Right cardiac atrium (tissue), 5 donors: ENCODE data around the gene FAM153A. TPM values are rescaled to one million over a fixed set of nuclear protein-coding genes. Genes with fewer than 3 reads are reported as not detected.
"Not testable (repeated sequence)": the region's sequence is repeated elsewhere in the genome, so short reads cannot be mapped to it uniquely, and the experiment has no call there.

Source experiments
- ATAC-seq, 2 donors: fragments of 200-7000 bp; cut with Tn5 transposase; one replicate each; pipeline versions ENCODE4 v1.8.0 to v1.9.1; 2020; ENCODE audit warnings: moderate library complexity in 2 of 2, mild to moderate bottlenecking in 1 of 2
- DNase-seq, 3 donors: peaks; one replicate each; pipeline ENCODE4 v3.0.0-alpha.2; 2020
- H3K27ac ChIP-seq: one replicate; pipeline ENCODE4 v1.5.1; 2013; ENCODE audit warnings: mild to moderate bottlenecking, low read length, control low read depth, moderate library complexity
- H3K27me3 ChIP-seq: one replicate; pipeline ENCODE4 v1.6.1; 2013; ENCODE audit not compliant: control insufficient read depth, insufficient read depth
- H3K4me1 ChIP-seq: one replicate; pipeline ENCODE4 v1.6.1; 2013; ENCODE audit warnings: low read length; ENCODE audit not compliant: control insufficient read depth, insufficient read depth
- H3K4me3 ChIP-seq: one replicate; pipeline ENCODE4 v1.5.1; 2013; ENCODE audit warnings: low read length, control low read depth
- H3K9me3 ChIP-seq: one replicate; pipeline ENCODE4 v1.6.1; 2013; ENCODE audit warnings: low read length; ENCODE audit not compliant: control insufficient read depth
- WGBS: extraction: QIAGEN DNeasy Blood & Tissue Kit; methylation state at CpG from one replicate; pipeline ENCODE4 v1.1.7; 2013; 5-methylcytosine and 5-hydroxymethylcytosine counted together
- intact Hi-C, 4 donors: fragments of 100-400 bp; cut with DNase I; formaldehyde crosslinking; loops; one replicate each; pipeline versions ENCODE4 v1.11.0 to v1.14.0; 2022 to 2023
- polyA plus RNA-seq: library from polyadenylated mRNA; stranded (reverse); fragments of 200-250 nt; gene quantifications from one replicate; pipeline ENCODE4 v1.2.3, GENCODE V29; 2013
- total RNA-seq, 4 donors: library from RNA; stranded (reverse); fragmentation: NEBNext Ultra II Directional; extraction: Animal tissue kit (Norgen Biotek cat#: 25700); gene quantifications; one replicate each; pipeline ENCODE4 v1.2.1, GENCODE V29; 2021
- donor health status: healthy with polysubstance abuse.
- donor health status: DM: no; HTN: yes; CAD: no.
- donor health status: DM: no; HTN: no; CAD: no.
- donor health status: DM: no; HTN: yes; CAD: no; lungs with severe emphysema.
- donor health status: DM: yes; HTN: yes; CAD: no.

FAM153A gene
- total and polyA plus RNA-seq, 5 donors: 0.08 to 15.7 (median 3.5) TPM

GRCh38 chr5:177689011-177689610 lies 93.6 kb downstream of the FAM153A start:
- intact Hi-C loops, H3K27me3 ChIP-seq, DNase-seq, H3K4me3 ChIP-seq, H3K27ac ChIP-seq, ATAC-seq, H3K9me3 ChIP-seq, H3K4me1 ChIP-seq: not testable (repeated sequence)
- WGBS: 72% methylated on average over 11 of the region's 12 CpGs

GRCh38 chr5:177688091-177688490 lies 94.6 kb downstream of the FAM153A start:
- H3K4me3 ChIP-seq, H3K4me1 ChIP-seq, H3K27ac ChIP-seq, intact Hi-C loops, H3K27me3 ChIP-seq, ATAC-seq, DNase-seq, H3K9me3 ChIP-seq: not testable (repeated sequence)
- 97% methylated on average over 14 of the region's 32 CpGs for WGBS

GRCh38 chr5:177681920-177682319 lies 100.8 kb downstream of the FAM153A start:
- H3K4me3 ChIP-seq, H3K9me3 ChIP-seq, ATAC-seq, H3K27me3 ChIP-seq, intact Hi-C loops, DNase-seq, H3K27ac ChIP-seq, H3K4me1 ChIP-seq: not testable (repeated sequence)
- 43% methylated on average over 1 of the region's 1 CpG for WGBS

Other genes starting within 250 kb of the FAM153A start
- 10 to 100 TPM; 24.9 to 34.2 (median 27.7) TPM for gene FAM193B, start 228.3 kb downstream of the FAM153A start, total RNA-seq
- 41.8 TPM for gene FAM193B, start 228.3 kb downstream of the FAM153A start, polyA plus RNA-seq
- gene TMED9, start 190.7 kb downstream of the FAM153A start, total RNA-seq: 100 to 1,000 TPM in 1 of 4 donors, 10 to 100 TPM in 3; 64.4 to 102 (median 74.0) TPM
- gene TMED9, start 190.7 kb downstream of the FAM153A start, polyA plus RNA-seq: 84.6 TPM
- 10 to 100 TPM; 15.8 to 24.1 (median 20.7) TPM for gene B4GALT7, start 182.8 kb downstream of the FAM153A start, total RNA-seq
- gene B4GALT7, start 182.8 kb downstream of the FAM153A start, polyA plus RNA-seq: 24.1 TPM
- gene PROP1, start 213.3 kb upstream of the FAM153A start, total RNA-seq: not detected
- gene PROP1, start 213.3 kb upstream of the FAM153A start, polyA plus RNA-seq: not detected